GM12892 (cell line): ENCODE measurements around the gene IGSF21.

Source experiments
- POLR2A ChIP-seq: IDR thresholded peaks from 2 replicates; pipeline ENCODE4 v1.6.1; 2011; ENCODE audit warnings: low read depth, low read length, control low read depth
- POLR2AphosphoS5 ChIP-seq: IDR thresholded peaks from 2 replicates; pipeline ENCODE4 v1.6.1; 2011; ENCODE audit warnings: low read depth, low read length, control low read depth

DNA sequence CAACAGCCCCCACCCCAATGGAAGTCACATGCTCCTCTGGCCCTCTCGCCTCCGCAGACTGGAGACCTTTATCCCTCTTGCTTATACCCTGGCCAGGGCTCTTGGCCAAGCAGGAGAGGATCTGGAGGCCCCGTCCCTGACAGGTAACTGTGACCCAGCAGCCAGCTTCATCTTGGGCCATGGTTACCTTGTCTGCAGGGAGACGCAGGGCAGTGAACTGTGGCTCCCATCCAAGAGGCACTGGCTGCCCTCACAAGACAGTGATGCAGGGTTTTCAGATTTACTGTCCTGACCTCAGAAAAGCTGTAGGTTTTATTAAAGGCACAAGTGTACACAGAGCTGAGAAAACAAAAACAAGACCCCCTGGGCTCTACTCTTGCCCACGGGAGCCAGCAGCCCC is 276.5 kb downstream of the IGSF21 start:
- no peak for TF ChIP-seq POLR2A
- TF ChIP-seq POLR2AphosphoS5, result no peak
